ENCODE data around the gene MMP14. TPM values are rescaled to one million over a fixed set of nuclear protein-coding genes. Genes with fewer than 3 reads are reported as not detected.

The MMP14 gene
- polyA plus RNA-seq, 1 experiment, result 365 TPM

- ChIA-PET CTCF (interaction anchor here (0.8 to 1.5 kb wide), 3 partner anchors 10 to 256 kb away, joined by 3 to 4 read pairs (median 3); no protein-coding TSS in a partner anchor), POLR2A (no interaction called here)
- Histone ChIP-seq H3K4me3 (ENCODE audit: low read depth, low read length) (no peak overlapping the region), H3K27me3 (ENCODE audit: control insufficient read depth, insufficient read depth, low read length) (no peaks in the 10 kb centered on the region), H3K27ac (ENCODE audit: low read depth, low read length) (no peak overlapping the region), H3K9me3 (ENCODE audit: control insufficient read depth, insufficient read depth, low read length) (no peaks in the 10 kb centered on the region)
- no peak for TF ChIP-seq CTCF (IDR thresholded peaks at IDR 0.05; ENCODE audit: low read depth, low read length)
- DNase-seq (ENCODE audit: low read depth, low spot score), result no peak
Measured at GRCh38 chr14:22813145-22813544, 23.2 kb upstream of the MMP14 start.

GRCh38 chr14:22814373-22814772 is 22.0 kb upstream of the MMP14 start:
- Histone ChIP-seq H3K4me3 (ENCODE audit: low read depth, low read length) (no peak overlapping the region), H3K9me3 (ENCODE audit: control insufficient read depth, insufficient read depth, low read length) (no peaks in the 10 kb centered on the region), H3K27me3 (ENCODE audit: control insufficient read depth, insufficient read depth, low read length) (no peaks in the 10 kb centered on the region), H3K27ac (ENCODE audit: low read depth, low read length) (no peak overlapping the region)
- no peak for DNase-seq (ENCODE audit: low read depth, low spot score)
- no peak for TF ChIP-seq CTCF (IDR thresholded peaks at IDR 0.05; ENCODE audit: low read depth, low read length)
- ChIA-PET CTCF (interaction anchor here (1.1 kb wide), 1 partner anchor 244 kb away, joined by 3 read pairs; no protein-coding TSS in a partner anchor), POLR2A (no interaction called here)

- CTCF ChIA-PET, result interaction anchor here (1.1 kb wide), 1 partner anchor 245 kb away, joined by 3 read pairs; no protein-coding TSS in a partner anchor
Measured at GRCh38 chr14:22814941-22815713, 21.3 kb upstream of the MMP14 start, which contains the start of gene SLC7A7. SLC7A7 (minus strand) TSS chr14:22815435; CDS start chr14:22813398, 2,037 bp downstream.

GRCh38 chr14:22819151-22819988 is 17.0 kb upstream of the MMP14 start:
- no peak for DNase-seq (ENCODE audit: low read depth, low spot score)
- POLR2A ChIA-PET, result interaction anchor here (0.6 to 1.9 kb wide), 5 partner anchors 17 to 479 kb away, joined by 3 to 7 read pairs (median 4); partner anchors contain the start of genes MMP14 and OXA1L
- no peak for TF ChIP-seq CTCF (IDR thresholded peaks at IDR 0.05; ENCODE audit: low read depth, low read length)
- Histone ChIP-seq H3K27ac (ENCODE audit: low read depth, low read length) (peak overlapping the region; percentile 92), H3K4me3 (ENCODE audit: low read depth, low read length) (peak overlapping the region; percentile 56), H3K27me3 (ENCODE audit: control insufficient read depth, insufficient read depth, low read length) (no peaks in the 10 kb centered on the region), H3K9me3 (ENCODE audit: control insufficient read depth, insufficient read depth, low read length) (no peaks in the 10 kb centered on the region; the same call in 1 of the 2 replicates)
- CTCF ChIA-PET, result interaction anchor here (0.6 to 8.7 kb wide), 11 partner anchors 8 to 264 kb away, joined by 3 to 217 read pairs (median 4); partner anchors contain the start of gene HAUS4

More at GRCh38 chr14:22814941-22815713, 21.3 kb upstream of the MMP14 start, which contains the start of gene SLC7A7:
- no peaks in the 10 kb centered on the region for H3K27me3 ChIP-seq (ENCODE audit: control insufficient read depth, insufficient read depth, low read length)
- POLR2A ChIA-PET, result no interaction called here
- no peak within 1 kb of the TSS for H3K4me3 ChIP-seq (ENCODE audit: low read depth, low read length)
- no peak for DNase-seq (ENCODE audit: low read depth, low spot score)
- no peak within 1 kb of the TSS for H3K27ac ChIP-seq (ENCODE audit: low read depth, low read length)
- no peaks in the 10 kb centered on the region for H3K9me3 ChIP-seq (ENCODE audit: control insufficient read depth, insufficient read depth, low read length)
- no peak for TF ChIP-seq CTCF (IDR thresholded peaks at IDR 0.05; ENCODE audit: low read depth, low read length)

Measured in AG04450 (cell line).